ENCODE data around the gene RBMS3. TPM values are rescaled to one million over a fixed set of nuclear protein-coding genes. Genes with fewer than 3 reads are reported as not detected.

Gene RBMS3
- total RNA-seq, 1 donor from 2014 or later: 0.47 TPM

DNA sequence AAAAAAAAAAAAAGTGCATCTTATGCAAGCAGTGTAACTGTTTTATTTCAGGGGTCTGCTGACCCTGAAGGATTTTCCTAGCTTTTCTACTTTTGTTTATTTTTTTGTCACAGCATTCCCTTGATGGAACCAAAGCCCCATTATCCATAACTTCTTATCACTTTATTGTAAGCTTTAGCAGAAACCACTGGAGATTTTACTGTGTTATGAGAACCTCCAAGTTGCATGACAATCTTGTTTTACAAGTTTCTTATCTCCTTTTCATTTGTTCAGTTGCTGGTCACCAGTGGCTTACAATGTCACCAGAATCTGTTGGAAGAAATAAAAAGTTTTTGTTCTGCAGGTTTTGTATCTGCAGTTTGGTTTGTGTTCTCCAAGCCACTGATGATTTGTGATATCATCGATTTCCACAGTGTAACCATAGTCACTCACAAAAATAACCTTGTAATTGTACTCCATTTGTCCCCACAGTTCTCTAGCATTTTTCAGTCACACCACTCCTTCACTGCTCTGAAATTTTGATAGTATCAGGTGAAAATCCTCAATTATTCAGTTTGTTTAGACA lies 660.0 kb downstream of the RBMS3 start:
- Histone ChIP-seq H3K4me3 (no peak overlapping the region), H3K9ac (no peak overlapping the region), H3F3A (ENCODE audit: low read depth) (no peaks in the 10 kb centered on the region), H3K36me3 (no peaks in the 10 kb centered on the region), H3K9me3 (ENCODE audit: low read depth) (no peaks in the 10 kb centered on the region), H3K27me3 (no peaks in the 10 kb centered on the region), H3K27ac (no peak overlapping the region), H3K79me2 (ENCODE audit: low read depth) (no peaks in the 10 kb centered on the region), H2AFZ (replicated peaks) (no peak overlapping the region), H4K20me1 (ENCODE audit: low read depth) (no peaks in the 10 kb centered on the region), H3K4me2 (no peak overlapping the region), H3K4me1 (no peaks in the 10 kb centered on the region)
- no peak overlapping the region for H3K27ac Mint-ChIP-seq
- no peak for DNase-seq (ENCODE audit: low spot score)
- no peaks in the 10 kb centered on the region for H3K36me3 Mint-ChIP-seq
- TF ChIP-seq, protein P1, sequence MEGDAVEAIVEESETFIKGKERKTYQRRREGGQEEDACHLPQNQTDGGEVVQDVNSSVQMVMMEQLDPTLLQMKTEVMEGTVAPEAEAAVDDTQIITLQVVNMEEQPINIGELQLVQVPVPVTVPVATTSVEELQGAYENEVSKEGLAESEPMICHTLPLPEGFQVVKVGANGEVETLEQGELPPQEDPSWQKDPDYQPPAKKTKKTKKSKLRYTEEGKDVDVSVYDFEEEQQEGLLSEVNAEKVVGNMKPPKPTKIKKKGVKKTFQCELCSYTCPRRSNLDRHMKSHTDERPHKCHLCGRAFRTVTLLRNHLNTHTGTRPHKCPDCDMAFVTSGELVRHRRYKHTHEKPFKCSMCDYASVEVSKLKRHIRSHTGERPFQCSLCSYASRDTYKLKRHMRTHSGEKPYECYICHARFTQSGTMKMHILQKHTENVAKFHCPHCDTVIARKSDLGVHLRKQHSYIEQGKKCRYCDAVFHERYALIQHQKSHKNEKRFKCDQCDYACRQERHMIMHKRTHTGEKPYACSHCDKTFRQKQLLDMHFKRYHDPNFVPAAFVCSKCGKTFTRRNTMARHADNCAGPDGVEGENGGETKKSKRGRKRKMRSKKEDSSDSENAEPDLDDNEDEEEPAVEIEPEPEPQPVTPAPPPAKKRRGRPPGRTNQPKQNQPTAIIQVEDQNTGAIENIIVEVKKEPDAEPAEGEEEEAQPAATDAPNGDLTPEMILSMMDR (IDR thresholded peaks at IDR 0.05): no peak
- TF ChIP-seq EZH2phosphoT487 (IDR thresholded peaks at IDR 0.05) (no peak), EZH2 (IDR thresholded peaks at IDR 0.05) (no peak)
- no peaks in the 10 kb centered on the region for H3K27me3 Mint-ChIP-seq (ENCODE audit: insufficient read depth, low read depth)
- H3K4me1 Mint-ChIP-seq: peaks cover 6% of the 10 kb centered on the region
- H3K9me3 Mint-ChIP-seq: no peaks in the 10 kb centered on the region
- H3K4me3 Mint-ChIP-seq: no peak overlapping the region

- no peaks in the 10 kb centered on the region for H3K9me3 ChIP-seq (ENCODE audit: low read depth)
- H3K9ac ChIP-seq: no peak overlapping the region
- no peak overlapping the region for H2AFZ ChIP-seq (replicated peaks)
- Mint-ChIP-seq H3K27ac (no peak overlapping the region), H3K27me3 (ENCODE audit: insufficient read depth, low read depth) (no peaks in the 10 kb centered on the region), H3K4me1 (peaks cover 6% of the 10 kb centered on the region), H3K4me3 (no peak overlapping the region), H3K9me3 (no peaks in the 10 kb centered on the region), H3K36me3 (no peaks in the 10 kb centered on the region)
- TF ChIP-seq EZH2 (IDR thresholded peaks at IDR 0.05) (no peak), EZH2phosphoT487 (IDR thresholded peaks at IDR 0.05) (no peak)
- TF ChIP-seq, protein P1 (IDR thresholded peaks at IDR 0.05): no peak
- no peak overlapping the region for H3K4me2 ChIP-seq
- DNase-seq (ENCODE audit: low spot score): no peak
- no peaks in the 10 kb centered on the region for H3K36me3 ChIP-seq
- H3F3A ChIP-seq (ENCODE audit: low read depth): no peaks in the 10 kb centered on the region
- H3K4me1 ChIP-seq: no peaks in the 10 kb centered on the region
- no peaks in the 10 kb centered on the region for H4K20me1 ChIP-seq (ENCODE audit: low read depth)
- no peak overlapping the region for H3K27ac ChIP-seq
- H3K27me3 ChIP-seq: no peaks in the 10 kb centered on the region
- H3K4me3 ChIP-seq: no peak overlapping the region
- H3K79me2 ChIP-seq (ENCODE audit: low read depth): no peaks in the 10 kb centered on the region
Measured at GRCh38 chr3:29942297-29942696, 661.4 kb downstream of the RBMS3 start.

DNA sequence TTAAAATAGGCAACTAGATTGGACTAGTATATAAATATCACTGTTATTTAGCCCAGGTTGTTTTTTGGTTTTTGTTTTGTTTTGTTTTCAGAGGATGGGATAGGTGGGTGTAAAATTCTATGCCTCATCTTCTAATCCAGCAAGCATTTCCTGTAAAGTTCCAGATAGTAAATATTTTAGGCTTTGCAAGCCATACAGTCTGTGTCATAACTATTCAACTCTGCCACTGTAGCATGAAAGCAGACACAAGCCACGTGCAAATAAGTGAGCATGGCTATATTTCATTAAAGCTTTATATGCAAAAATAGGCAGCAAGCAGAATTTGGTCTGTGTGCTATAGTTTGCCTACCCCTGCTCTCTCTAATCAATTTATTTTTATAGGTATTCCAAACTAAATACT lies 668.3 kb downstream of the RBMS3 start:
- Histone ChIP-seq H3K27ac (no peak overlapping the region), H3K4me3 (no peak overlapping the region), H3K9me3 (ENCODE audit: low read depth) (no peaks in the 10 kb centered on the region), H3K9ac (no peak overlapping the region), H3K36me3 (no peaks in the 10 kb centered on the region), H3K27me3 (no peaks in the 10 kb centered on the region), H3K4me1 (no peaks in the 10 kb centered on the region), H3K4me2 (no peak overlapping the region), H3F3A (ENCODE audit: low read depth) (no peaks in the 10 kb centered on the region), H2AFZ (replicated peaks) (no peak overlapping the region), H4K20me1 (ENCODE audit: low read depth) (no peaks in the 10 kb centered on the region), H3K79me2 (ENCODE audit: low read depth) (no peaks in the 10 kb centered on the region)
- Mint-ChIP-seq H3K27me3 (ENCODE audit: insufficient read depth, low read depth) (no peaks in the 10 kb centered on the region), H3K36me3 (no peaks in the 10 kb centered on the region), H3K9me3 (no peaks in the 10 kb centered on the region), H3K4me1 (peaks cover 4% of the 10 kb centered on the region), H3K4me3 (no peak overlapping the region), H3K27ac (no peak overlapping the region)
- TF ChIP-seq EZH2phosphoT487 (IDR thresholded peaks at IDR 0.05): no peak
- no peak for TF ChIP-seq EZH2 (IDR thresholded peaks at IDR 0.05)
- TF ChIP-seq, protein P1 (IDR thresholded peaks at IDR 0.05): no peak
- DNase-seq (ENCODE audit: low spot score): no peak
